ENCODE results near the gene SCAMP2. TPM values are rescaled to one million over a fixed set of nuclear protein-coding genes. Genes with fewer than 3 reads are reported as not detected.
A peak's percentile ranks its signal among the peaks of the same experiment; 100 is the strongest.

Gene SCAMP2
- total and polyA plus RNA-seq, 2 of the 13 experiments (the other 11 are each of a cell fraction or from before 2014, with no cell fraction given) = 34.8 to 121 TPM

DNA sequence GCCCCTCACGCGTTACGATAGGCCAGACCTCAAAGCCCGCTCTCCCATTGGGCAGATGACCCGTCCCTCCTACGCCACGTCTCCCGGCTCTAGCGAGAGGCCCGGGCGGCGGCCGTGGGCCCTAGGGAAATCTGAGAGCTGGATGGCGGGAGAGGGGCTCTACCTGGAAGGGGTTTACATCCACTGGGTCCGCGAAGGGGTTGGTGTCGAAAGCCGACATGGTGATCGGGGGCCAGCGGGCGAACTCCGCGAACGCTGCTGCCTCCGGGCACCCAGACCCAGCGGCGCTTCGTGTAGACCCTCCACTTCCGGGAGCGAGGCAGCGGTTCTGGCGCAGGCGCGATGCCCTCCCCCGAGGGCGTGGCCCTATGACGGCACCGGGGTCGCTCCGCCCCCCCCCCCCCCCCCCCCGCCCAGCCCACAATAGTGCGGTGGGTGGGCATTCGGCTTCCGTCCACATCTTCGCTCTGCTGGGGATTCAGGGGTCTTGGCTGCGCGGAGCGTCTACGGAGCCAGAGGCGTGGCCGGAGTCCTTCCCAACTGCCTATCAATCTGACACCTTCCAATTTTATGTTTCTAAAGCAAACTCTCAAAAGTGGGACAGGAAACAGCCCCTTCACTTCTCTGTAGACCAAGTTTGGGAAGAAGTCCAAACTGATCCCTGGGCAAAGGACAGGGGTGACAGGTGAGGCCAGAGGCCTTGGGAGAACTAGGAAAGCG is at the start of gene SCAMP2 (continued):
- TF ChIP-seq MAZ (IDR thresholded peaks at IDR 0.05; ENCODE audit: borderline replicate concordance, low read depth, low read length) (peak; percentile 32; the same call in 1 of the 2 replicates), MAZ (CRISPR knock-in tag; IDR thresholded peaks at IDR 0.05; ENCODE audit: low read depth) (peak; percentile 43; the same call in 1 of the 2 replicates), ISL2 (CRISPR knock-in tag; IDR thresholded peaks at IDR 0.05) (0 out of 2 replicates have a peak, but pooled peaks have one; percentile 61), ZNF337 (CRISPR knock-in tag; IDR thresholded peaks at IDR 0.05; ENCODE audit: borderline replicate concordance, low read depth) (no peak), YEATS2 (CRISPR knock-in tag; IDR thresholded peaks at IDR 0.05; ENCODE audit: borderline replicate concordance) (peak; percentile 72; the same call in 1 of the 2 replicates), NRL (CRISPR knock-in tag; IDR thresholded peaks at IDR 0.05; ENCODE audit: borderline replicate concordance) (peak; percentile 89), ZNF788 (CRISPR knock-in tag; IDR thresholded peaks at IDR 0.05; ENCODE audit: borderline replicate concordance) (0 out of 2 replicates have a peak, but pooled peaks have one; percentile 25), SMAD1 (CRISPR knock-in tag; IDR thresholded peaks at IDR 0.05; ENCODE audit: borderline replicate concordance, low read depth) (no peak), SRY (CRISPR knock-in tag; IDR thresholded peaks at IDR 0.05) (peak; percentile 73; the same call in 1 of the 2 replicates), TEAD2 (CRISPR knock-in tag; IDR thresholded peaks at IDR 0.05) (no peak), ZNF672 (CRISPR knock-in tag; IDR thresholded peaks at IDR 0.05) (no peak), ZNF407 (CRISPR knock-in tag; IDR thresholded peaks at IDR 0.05; ENCODE audit: not compliant biosample characterization) (no peak), LCORL (IDR thresholded peaks at IDR 0.05) (no peak), LCORL (CRISPR knock-in tag; IDR thresholded peaks at IDR 0.05) (peak; percentile 56), HNRNPK (IDR thresholded peaks at IDR 0.05; ENCODE audit: low read depth, low read length, poor library complexity, severe bottlenecking) (peak; percentile 94), HDAC2 (CRISPR knock-in tag; IDR thresholded peaks at IDR 0.05) (no peak), ZNF501 (CRISPR knock-in tag; IDR thresholded peaks at IDR 0.05) (peak; percentile 19; the same call in 1 of the 2 replicates), ZNF530 (CRISPR knock-in tag; IDR thresholded peaks at IDR 0.05; ENCODE audit: low read depth) (no peak), POLR2AphosphoS2 (IDR thresholded peaks at IDR 0.05; ENCODE audit: low read depth, low read length) (no peak), MTF1 (CRISPR knock-in tag; IDR thresholded peaks at IDR 0.05) (no peak)
- TF ChIP-seq, protein P1, sequence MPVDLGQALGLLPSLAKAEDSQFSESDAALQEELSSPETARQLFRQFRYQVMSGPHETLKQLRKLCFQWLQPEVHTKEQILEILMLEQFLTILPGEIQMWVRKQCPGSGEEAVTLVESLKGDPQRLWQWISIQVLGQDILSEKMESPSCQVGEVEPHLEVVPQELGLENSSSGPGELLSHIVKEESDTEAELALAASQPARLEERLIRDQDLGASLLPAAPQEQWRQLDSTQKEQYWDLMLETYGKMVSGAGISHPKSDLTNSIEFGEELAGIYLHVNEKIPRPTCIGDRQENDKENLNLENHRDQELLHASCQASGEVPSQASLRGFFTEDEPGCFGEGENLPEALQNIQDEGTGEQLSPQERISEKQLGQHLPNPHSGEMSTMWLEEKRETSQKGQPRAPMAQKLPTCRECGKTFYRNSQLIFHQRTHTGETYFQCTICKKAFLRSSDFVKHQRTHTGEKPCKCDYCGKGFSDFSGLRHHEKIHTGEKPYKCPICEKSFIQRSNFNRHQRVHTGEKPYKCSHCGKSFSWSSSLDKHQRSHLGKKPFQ (CRISPR knock-in tag; IDR thresholded peaks at IDR 0.05; ENCODE audit: insufficient replicate concordance) = peak; percentile 70

All from HepG2 (cell line).